ENCODE results near the gene PCNX3.

The PCNX3 gene

DNA sequence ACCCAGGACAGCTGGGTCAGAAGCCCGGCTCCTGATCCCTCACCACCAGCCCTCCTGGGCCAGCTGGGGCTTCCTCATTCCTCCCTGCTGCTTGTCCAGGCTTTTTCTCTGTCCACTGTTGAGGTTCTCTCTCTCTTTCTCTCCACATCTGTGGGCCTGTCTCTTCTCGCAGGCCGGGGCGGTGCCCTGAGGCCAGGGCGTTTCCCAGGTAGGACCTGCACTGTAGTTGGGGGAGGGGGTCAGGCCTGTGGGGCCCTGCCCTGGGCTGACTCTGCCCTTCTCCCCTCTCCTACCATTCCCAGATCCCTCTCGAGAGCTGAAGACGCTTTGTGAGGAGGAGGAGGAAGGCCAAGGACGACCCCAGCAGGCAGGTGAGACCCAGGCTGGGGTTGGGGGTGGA is 34.8 kb upstream of the PCNX3 start:
- no peak for DNase-seq (ENCODE audit: low spot score)

DNA sequence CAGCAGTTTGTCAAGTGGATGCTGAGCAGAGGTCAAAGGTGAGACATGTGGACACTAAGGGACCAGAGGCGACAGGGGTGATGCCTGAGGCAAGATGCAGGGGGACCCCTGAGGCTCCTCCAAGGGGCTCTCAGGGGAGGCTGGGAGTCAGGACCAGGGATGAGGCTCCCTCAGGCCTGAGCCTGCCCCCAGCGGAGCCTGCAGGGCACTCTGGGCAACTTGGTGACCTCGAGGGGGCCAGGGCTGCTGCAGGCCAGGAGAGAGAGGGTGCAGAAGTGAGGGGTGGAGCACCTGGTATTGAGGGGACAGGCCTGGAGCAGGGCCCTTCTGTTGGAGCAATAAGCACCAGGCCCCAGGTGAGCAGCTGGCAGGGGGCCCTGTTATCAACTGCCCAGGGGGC is 33.6 kb upstream of the PCNX3 start:
- DNase-seq (ENCODE audit: low spot score): no peak

DNA sequence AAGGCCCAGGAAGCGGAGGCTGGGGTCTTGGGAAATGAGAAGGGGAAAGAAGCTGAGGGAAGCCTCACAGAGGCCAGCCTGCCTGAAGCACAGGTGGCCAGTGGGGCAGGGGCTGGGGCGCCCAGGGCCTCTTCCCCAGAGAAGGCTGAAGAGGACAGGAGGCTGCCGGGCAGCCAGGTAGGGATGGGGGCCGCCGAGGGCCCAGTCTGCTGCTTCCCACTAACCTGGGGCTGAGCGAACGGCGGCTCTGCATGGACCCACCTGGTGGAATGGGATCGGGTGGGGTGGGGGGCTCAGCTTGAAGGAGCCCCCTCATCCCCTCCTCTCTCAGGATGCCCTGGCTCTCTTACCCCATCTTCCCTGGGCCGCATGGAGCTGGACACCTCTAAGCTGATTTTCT is 32.0 kb upstream of the PCNX3 start:
- no peak for DNase-seq (ENCODE audit: low spot score)

GRCh38 chr11:65584106-65584505 is 31.5 kb upstream of the PCNX3 start:
- no peak for DNase-seq (ENCODE audit: low spot score)

DNA sequence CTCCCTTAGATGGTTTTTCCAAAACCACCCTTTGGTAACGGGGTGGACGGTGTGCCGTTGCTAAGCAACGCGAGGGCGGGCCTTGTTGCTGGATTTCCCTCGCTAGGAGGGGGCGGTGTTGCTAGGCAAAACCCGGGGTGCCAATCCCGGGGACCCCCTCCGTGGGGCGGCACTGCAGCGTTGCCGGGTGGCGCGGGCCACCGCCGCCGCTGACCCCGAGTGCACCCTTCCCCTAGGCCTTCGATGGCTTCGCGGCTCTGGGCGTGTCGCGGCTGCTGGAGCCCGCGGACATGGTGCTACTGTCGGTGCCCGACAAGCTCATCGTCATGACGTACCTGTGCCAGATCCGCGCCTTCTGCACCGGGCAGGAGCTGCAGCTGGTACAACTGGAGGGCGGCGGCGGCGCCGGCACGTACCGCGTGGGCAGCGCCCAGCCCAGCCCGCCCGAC is 30.8 kb upstream of the PCNX3 start:
- DNase-seq (ENCODE audit: low spot score): no peak

DNA sequence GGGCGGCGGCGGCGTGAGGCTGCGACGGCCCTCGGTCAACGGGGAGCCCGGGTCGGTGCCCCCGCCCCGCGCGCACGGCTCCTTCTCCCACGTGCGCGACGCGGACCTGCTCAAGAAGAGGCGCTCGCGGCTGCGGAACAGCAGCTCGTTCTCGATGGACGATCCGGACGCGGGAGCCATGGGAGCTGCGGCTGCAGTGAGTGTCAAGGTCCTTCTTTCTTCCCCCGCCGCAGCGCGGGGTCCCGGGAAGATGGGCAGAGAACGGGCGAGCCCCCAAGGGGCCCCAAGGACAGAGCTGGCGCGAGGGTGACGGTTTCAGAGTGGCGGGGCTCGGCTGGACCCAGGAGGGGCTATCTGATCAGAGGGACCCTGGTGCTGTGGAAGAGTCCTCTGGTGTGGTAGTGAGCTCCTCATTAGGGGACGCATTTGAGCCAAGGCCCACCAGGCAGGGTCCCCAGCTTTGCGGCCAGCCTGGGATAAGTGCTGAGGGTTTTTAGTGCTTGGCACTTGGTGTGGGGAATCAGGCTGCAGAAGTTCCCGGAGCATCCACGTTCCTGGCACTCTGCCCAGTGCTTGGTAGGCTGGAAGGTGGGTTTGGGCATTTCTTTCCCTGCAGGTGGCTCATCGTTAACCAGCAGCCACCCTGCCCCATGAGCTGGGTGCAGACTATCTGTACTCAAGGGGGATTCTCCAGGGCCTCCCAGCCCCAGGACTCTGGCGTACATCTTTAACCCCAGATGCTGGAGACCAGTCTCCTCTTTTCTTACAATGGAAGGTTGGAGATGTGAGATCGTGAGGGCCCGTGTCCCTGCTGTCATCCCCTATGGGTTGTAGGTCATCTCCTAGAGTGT is 30.0 kb upstream of the PCNX3 start:
- no peak for DNase-seq (ENCODE audit: low spot score)

DNA sequence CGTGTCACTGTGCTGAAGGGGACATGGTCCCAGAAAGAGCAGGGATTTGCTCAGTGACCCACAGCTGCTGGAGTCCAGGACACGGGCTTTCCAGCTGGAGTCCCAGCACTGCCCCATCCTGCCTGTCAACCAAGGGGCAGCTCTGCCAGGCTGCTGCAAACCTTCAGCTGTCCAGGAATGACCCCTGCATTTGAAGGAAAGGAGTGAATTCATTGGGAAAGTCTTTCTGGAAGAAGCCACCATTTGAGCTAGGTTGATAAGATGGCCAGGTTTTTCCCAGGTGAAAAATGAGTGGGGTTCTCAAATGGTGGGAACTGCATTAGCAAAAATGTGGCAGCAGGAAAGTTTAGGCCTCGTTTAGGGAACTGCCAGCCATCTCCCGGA is 29.3 kb upstream of the PCNX3 start:
- no peak for DNase-seq (ENCODE audit: low spot score)

- no peak for DNase-seq (ENCODE audit: low spot score)
Measured at GRCh38 chr11:65586676-65587075, 28.9 kb upstream of the PCNX3 start.

GRCh38 chr11:65588199-65589054 is 27.1 kb upstream of the PCNX3 start:
- peak; percentile 40 for DNase-seq (ENCODE audit: low spot score)

GRCh38 chr11:65589444-65590239 is 25.9 kb upstream of the PCNX3 start:
- DNase-seq (ENCODE audit: low spot score): no peak

DNA sequence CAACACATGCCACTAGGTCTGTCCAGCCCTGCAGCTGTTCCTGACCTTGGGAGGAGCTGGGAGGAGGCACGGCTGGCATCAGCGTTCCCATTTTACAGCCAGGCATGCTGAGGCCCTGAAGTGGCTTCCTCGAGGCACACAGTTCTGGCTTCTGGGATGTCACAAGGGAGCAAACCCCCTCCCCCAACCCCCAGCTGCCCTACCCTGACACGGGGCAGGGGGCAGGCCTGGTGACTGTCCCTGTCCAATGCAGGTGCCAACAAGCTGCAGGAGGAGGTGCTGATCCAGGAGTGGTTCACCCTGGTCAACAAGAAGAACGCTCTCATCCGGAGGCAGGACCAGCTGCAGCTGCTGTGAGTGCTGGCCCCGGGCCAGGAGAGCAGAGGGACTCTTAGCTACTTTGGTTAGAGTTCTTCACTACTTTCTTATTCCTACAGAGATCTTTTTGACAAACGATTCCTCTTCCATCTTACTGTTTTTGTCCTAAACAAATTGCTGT is 25.3 kb upstream of the PCNX3 start:
- peak; percentile 39 for DNase-seq (ENCODE audit: low spot score)

DNA sequence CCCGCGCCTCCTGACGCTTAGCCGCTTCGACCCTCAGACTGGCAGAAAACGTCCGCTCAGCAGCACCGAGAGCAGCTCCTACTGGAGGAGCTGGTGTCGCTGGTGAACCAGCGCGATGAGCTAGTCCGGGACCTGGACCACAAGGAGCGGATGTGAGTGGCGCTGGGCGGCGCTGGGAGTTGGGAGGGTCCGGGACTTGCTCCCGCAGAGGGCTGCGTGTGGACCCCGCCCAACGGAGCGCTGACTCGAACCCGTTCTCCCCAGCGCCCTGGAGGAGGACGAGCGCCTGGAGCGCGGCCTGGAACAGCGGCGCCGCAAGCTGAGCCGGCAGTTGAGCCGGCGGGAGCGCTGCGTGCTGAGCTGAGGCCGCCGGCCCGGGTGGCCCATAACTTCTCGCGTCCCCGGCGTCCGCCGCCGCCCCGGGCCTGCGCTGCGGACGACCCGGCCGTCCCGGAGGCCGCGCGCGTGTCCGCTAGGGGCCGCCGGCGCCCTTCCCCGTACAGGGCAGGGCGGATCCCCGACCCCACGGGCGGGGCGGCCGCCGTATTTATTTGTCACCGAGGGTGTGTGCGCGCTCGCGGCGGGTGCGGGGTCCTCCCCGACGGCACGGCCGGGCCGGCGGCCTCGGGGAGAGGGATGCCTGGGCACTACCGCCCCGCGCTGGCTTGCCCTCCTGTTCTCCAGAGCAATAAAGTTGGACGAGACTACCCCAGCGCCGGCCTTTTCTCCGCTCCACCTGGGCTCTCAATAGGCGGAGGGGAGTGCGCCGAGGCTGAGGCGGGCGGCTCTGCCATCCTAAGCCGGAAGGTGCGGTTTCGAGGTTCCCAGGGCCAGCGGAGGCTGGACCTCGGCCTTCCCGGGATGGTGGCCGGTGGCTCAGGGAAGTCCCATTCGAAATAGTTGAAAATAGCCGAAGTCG is 23.4 kb upstream of the PCNX3 start:
- no peak for DNase-seq (ENCODE audit: low spot score)

DNA sequence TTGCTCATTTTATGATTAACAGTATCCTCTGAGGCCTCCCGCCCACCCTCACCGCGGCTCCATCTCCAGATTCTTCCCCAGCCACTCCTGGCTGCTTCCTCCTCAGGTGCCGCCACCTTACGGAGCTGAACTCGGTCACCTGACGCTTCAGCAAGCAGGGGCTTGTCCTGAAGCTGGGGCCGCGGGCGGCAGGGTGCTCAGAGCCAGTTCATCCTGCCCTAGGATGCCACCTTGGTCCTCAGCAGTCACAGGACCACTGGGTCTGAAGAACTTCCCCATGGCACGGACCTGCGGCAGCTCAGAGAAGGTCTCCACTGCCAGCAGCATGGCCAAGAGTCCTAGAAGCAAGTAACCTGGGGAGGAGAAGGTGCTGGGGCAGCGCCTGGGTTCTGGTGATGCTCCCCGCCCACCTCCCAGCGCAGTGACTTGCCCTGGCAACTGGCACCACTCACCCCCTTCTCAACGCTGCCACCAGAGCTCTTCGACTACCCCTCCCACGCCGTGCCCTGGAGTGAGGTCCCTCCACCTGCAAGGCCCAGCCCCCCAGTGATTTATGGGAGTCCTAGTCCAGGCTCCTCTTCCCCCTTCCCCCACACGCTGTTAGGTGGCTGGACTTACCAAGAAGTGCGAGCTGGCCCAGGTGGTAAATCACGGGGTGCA is 22.6 kb upstream of the PCNX3 start:
- DNase-seq (ENCODE audit: low spot score): no peak

DNA sequence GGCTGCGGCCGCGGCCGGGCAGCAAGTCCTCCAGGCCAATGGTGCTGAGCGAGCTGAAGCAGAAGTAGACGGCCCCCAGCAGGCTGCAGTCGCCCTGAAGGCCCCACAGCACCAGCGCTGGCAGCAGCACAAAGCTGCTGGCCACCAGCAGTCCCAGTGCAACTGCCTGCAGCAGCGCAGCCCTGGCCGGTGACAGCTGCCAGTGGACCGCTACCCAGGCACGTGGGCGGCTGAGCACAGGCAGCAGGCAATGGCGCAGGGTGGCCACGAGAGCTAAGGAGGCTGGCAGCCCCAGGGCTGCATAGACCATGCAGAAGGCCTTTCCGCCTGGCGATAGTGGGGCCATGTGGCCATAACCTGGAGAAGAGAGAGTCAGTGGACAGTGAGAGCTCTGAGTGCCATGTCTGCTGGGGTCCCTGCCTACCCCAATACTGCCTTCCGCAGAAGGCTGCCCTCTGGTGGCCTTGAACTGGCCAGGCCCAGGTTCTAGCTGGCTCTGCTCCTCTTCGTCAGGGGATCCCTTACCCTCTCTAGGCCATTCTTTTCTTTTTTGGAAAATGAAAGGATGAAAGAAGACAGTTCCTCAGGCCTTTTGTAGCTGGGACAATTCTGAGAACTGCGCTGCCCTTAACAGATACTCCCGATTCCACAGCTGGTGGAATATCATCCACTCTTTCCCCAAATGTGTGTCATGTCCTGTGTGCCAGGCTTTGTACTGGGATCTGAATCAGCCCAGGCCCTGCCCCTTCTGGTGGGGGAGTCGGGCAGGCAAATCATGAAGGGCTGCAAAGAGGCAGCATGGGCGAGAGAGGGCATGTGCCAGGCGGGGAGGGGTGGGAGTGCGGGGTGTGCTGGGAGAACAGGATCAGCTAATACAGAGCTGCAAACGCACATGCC is 21.8 kb upstream of the PCNX3 start:
- DNase-seq (ENCODE audit: low spot score): no peak

DNA sequence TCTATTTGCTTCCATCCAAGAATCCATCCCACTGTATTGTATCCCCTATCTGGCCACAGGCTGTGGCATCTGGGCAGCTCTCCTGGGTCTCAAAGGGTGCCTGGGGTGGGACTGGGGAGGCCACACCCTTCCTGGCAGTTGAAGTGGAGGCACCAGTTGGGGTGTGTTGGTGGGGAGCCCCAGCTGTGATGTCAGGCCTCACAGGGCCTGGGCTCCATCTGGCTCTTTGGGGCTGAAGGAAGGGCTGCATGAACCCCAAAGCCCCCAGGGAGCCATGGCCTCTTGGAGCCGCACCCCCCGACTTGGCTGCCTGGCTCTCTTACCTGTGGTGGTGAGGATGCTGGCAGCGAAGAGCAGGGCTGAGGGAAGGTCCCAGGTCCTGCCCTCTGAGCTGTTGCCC is 20.4 kb upstream of the PCNX3 start:
- no peak for DNase-seq (ENCODE audit: low spot score)

DNA sequence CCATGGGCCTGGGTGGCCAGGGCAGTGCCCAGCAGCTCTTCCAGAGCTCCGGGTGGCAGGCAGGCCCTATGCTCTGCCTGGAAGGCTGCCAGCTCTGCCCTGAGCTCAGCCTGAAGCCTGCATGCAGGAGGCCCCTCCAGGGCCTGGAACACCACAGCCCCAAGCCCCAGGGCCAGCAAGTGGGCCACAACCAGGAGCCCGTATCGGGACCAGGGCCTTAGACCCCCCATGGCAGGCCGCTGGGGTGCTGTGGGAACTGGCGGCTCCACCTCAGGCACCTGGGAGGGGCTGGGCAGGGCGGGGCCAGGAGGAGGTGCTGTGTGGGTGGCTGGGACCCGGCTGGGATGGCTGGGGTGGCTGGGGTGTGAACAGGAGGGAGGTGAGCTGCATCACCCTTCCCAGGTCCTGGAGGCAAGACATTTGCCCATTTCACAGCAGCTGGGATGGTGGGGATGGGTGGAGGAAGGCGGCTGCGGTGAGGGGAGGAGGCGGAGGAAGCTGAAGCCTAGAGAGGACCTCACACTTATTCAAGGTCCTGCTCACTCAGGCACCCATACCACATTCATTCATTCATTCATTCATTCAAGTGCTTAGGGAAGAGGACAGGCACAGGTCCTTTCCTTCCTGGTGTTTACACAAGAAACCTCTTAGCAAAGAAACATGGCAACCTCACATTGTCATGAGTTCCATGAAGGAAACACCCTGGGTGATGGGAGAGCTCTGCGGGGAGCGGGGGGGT is 19.9 kb upstream of the PCNX3 start, which contains the start of gene KCNK7:
TSS of gene KCNK7 (minus strand) at position 258 of the 739 bp plus-strand sequence. CDS start at position 230, 28 bp downstream.
- DNase-seq (ENCODE audit: low spot score): no peak

DNA sequence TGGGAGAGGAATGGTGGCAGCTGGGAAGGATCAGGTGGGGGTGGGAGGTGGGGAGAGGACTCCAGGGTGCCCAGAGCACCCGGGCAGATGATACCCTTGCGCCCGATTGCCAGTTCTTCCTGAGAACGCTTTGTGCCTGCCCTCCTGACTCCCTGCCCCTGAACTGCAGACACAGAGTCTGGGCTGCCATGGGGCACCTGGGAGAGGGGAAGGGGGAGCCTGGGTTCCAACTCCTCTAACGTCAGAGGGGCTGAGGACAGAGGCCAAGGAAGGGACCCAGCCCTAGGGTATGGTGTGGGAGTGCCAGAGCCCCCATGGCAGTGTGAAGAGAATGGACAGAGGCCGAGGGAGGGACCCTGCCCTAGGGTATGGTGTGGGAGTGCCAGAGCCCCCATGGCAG is 19.1 kb upstream of the PCNX3 start:
- no peak for DNase-seq (ENCODE audit: low spot score)

GRCh38 chr11:65598258-65598699 is 17.3 kb upstream of the PCNX3 start:
- no peak for DNase-seq (ENCODE audit: low spot score)
